GM19023 (cell line): ENCODE data around the gene ST6GALNAC4.
"Not testable (repeated sequence)": the region's sequence is repeated elsewhere in the genome, so short reads cannot be mapped to it uniquely, and the experiment has no call there.

Source experiments
- ATAC-seq: cut with Tn5 transposase; IDR thresholded peaks from one replicate; pipeline ENCODE4 v1.9.1; 2021; ENCODE audit warnings: mild to moderate bottlenecking, moderate library complexity; ENCODE audit not compliant: unreplicated experiment

ST6GALNAC4 gene

GRCh38 chr9:127895811-127896210, 21.0 kb downstream of the ST6GALNAC4 start:
- no peak for ATAC-seq

GRCh38 chr9:127893392-127893791, 23.4 kb downstream of the ST6GALNAC4 start:
- no peak for ATAC-seq

GRCh38 chr9:127892831-127893230, 24.0 kb downstream of the ST6GALNAC4 start:
- ATAC-seq = no peak

GRCh38 chr9:127890053-127890452, 26.8 kb downstream of the ST6GALNAC4 start:
- no peak for ATAC-seq

- ATAC-seq = no peak
These were observed 29.0 kb downstream of the ST6GALNAC4 start for GRCh38 chr9:127887792-127888191.

- ATAC-seq = no peak
These were observed 30.4 kb downstream of the ST6GALNAC4 start for GRCh38 chr9:127886401-127886972.

GRCh38 chr9:127885508-127886281, 31.1 kb downstream of the ST6GALNAC4 start:
- ATAC-seq = no peak

- ATAC-seq = no peak
These were observed 31.8 kb downstream of the ST6GALNAC4 start for GRCh38 chr9:127884976-127885490.

- ATAC-seq = no peak
These were observed 32.4 kb downstream of the ST6GALNAC4 start for GRCh38 chr9:127884427-127884911.

GRCh38 chr9:127883959-127884358, 32.9 kb downstream of the ST6GALNAC4 start:
- ATAC-seq = no peak

GRCh38 chr9:127881715-127882114, 35.1 kb downstream of the ST6GALNAC4 start:
- not testable (repeated sequence) for ATAC-seq

- ATAC-seq = no peak
These were observed 36.7 kb downstream of the ST6GALNAC4 start for GRCh38 chr9:127880143-127880542.

- ATAC-seq = no peak
These were observed 38.0 kb downstream of the ST6GALNAC4 start for GRCh38 chr9:127878652-127879390.

GRCh38 chr9:127878001-127878651, 38.7 kb downstream of the ST6GALNAC4 start:
- no peak for ATAC-seq

GRCh38 chr9:127877566-127877998, 39.3 kb downstream of the ST6GALNAC4 start, which contains the start of gene AK1:
Gene AK1, minus strand, starts transcription at chr9:127877675. Its CDS starts 3,058 bp downstream, at chr9:127874617.
- ATAC-seq = no peak

- no peak for ATAC-seq
These were observed 39.9 kb downstream of the ST6GALNAC4 start for GRCh38 chr9:127876764-127877562.

GRCh38 chr9:127876026-127876763, 40.6 kb downstream of the ST6GALNAC4 start:
- no peak for ATAC-seq

GRCh38 chr9:127875306-127875966, 41.4 kb downstream of the ST6GALNAC4 start:
- ATAC-seq = no peak
